Epidermal melanocyte (primary cell): ENCODE results near the gene FABP6.
"Not testable (repeated sequence)": the region's sequence is repeated elsewhere in the genome, so short reads cannot be mapped to it uniquely, and the experiment has no call there.

Experiments
- DNase-seq: peaks from one replicate; pipeline ENCODE4 v3.0.0; 2011; ENCODE audit warnings: low spot score; ENCODE audit not compliant: insufficient read length

FABP6 gene

GRCh38 chr5:160219356-160219755 is 9.9 kb upstream of the FABP6 start:
- DNase-seq, result no peak

- DNase-seq, result no peak
These were observed 8.2 kb upstream of the FABP6 start for GRCh38 chr5:160221082-160221481.

- no peak for DNase-seq
These were observed 2.3 kb upstream of the FABP6 start for GRCh38 chr5:160227012-160227411.

- DNase-seq, result no peak
These were observed 1.6 kb downstream of the FABP6 start for GRCh38 chr5:160230686-160231527.

GRCh38 chr5:160231783-160232342 is 2.6 kb downstream of the FABP6 start:
- no peak for DNase-seq

- DNase-seq, result no peak
These were observed 3.9 kb downstream of the FABP6 start for GRCh38 chr5:160233215-160233614.

- no peak for DNase-seq
These were observed 6.4 kb downstream of the FABP6 start for GRCh38 chr5:160235731-160236130.

GRCh38 chr5:160237571-160238093 is 8.3 kb downstream of the FABP6 start:
- DNase-seq, result no peak

GRCh38 chr5:160240350-160240749 is 11.0 kb downstream of the FABP6 start:
- no peak for DNase-seq

GRCh38 chr5:160242145-160242544 is 12.8 kb downstream of the FABP6 start:
- DNase-seq, result no peak

- no peak for DNase-seq
These were observed 16.3 kb downstream of the FABP6 start for GRCh38 chr5:160245506-160246086.

GRCh38 chr5:160249570-160249969 is 20.3 kb downstream of the FABP6 start:
- DNase-seq, result not testable (repeated sequence)

GRCh38 chr5:160250226-160250625 is 20.9 kb downstream of the FABP6 start:
- no peak for DNase-seq

GRCh38 chr5:160250826-160251225 is 21.5 kb downstream of the FABP6 start:
- DNase-seq, result no peak

GRCh38 chr5:160251406-160252155 is 22.3 kb downstream of the FABP6 start:
- DNase-seq, result no peak

- DNase-seq, result no peak
These were observed 23.6 kb downstream of the FABP6 start for GRCh38 chr5:160252916-160253315.

GRCh38 chr5:160253441-160253840 is 24.1 kb downstream of the FABP6 start:
- DNase-seq, result no peak

GRCh38 chr5:160254706-160255105 is 25.4 kb downstream of the FABP6 start:
- DNase-seq, result no peak

- no peak for DNase-seq
These were observed 30.0 kb downstream of the FABP6 start for GRCh38 chr5:160259341-160259740.

GRCh38 chr5:160260006-160260775 is 30.9 kb downstream of the FABP6 start:
- DNase-seq, result no peak
